OCI-LY7 (cell line): ENCODE results near the gene ACOT13.
"Not testable (repeated sequence)": the region's sequence is repeated elsewhere in the genome, so short reads cannot be mapped to it uniquely, and the experiment has no call there.

Experiments
- CTCF ChIP-seq: fragments of 200-600 bp; sonication (generic); conservative IDR thresholded peaks from 2 replicates; pipeline ENCODE4 v1.5.1; 2014; ENCODE audit warnings: mild to moderate bottlenecking, antibody characterized with exemption, low read length, moderate library complexity, mixed read lengths
- EZH2phosphoT487 ChIP-seq: fragments of 200-600 bp; sonication (generic); IDR thresholded peaks from 2 replicates; pipeline ENCODE4 v1.6.1; 2018; ENCODE audit warnings: low read depth, borderline replicate concordance, mild to moderate bottlenecking, mixed run types, antibody characterized with exemption, low read length, moderate library complexity, mixed read lengths

GRCh38 chr6:24754378-24754777 is 87.5 kb downstream of the ACOT13 start:
- not testable (repeated sequence) for TF ChIP-seq CTCF, EZH2phosphoT487
